ENCODE results near the gene LANCL3. TPM values are rescaled to one million over a fixed set of nuclear protein-coding genes. Genes with fewer than 3 reads are reported as not detected.

The LANCL3 gene
- total RNA-seq, 1 donor from 2014 or later: 0.36 TPM

- H3K9me3 Mint-ChIP-seq (ENCODE audit: unreplicated experiment): no peaks in the 10 kb centered on the region
- Histone ChIP-seq H4K20me1 (ENCODE audit: insufficient read depth, low read length) (no peaks in the 10 kb centered on the region), H3K79me2 (ENCODE audit: insufficient read depth, low read length) (no peaks in the 10 kb centered on the region), H3K4me2 (ENCODE audit: low read length) (no peak overlapping the region), H3K4me1 (ENCODE audit: insufficient read depth, low read length) (no peaks in the 10 kb centered on the region), H3K4me3 (ENCODE audit: insufficient read depth, low read depth, low read length) (no peak overlapping the region), H3K9ac (ENCODE audit: low read length) (no peak overlapping the region), H3K9me3 (ENCODE audit: insufficient read depth, low read depth, low read length) (no peaks in the 10 kb centered on the region), H3K27ac (ENCODE audit: low read depth, low read length) (no peak overlapping the region), H3K36me3 (ENCODE audit: insufficient read depth, low read length) (no peaks in the 10 kb centered on the region), H3K27me3 (ENCODE audit: insufficient read depth, low read length) (no peaks in the 10 kb centered on the region), H2AFZ (ENCODE audit: low read depth, low read length) (no peak overlapping the region)
- H3K4me3 Mint-ChIP-seq (ENCODE audit: unreplicated experiment): no peak overlapping the region
- FAIRE-seq (peak; percentile 70), DNase-seq (ENCODE audit: low read depth) (no peak)
- H3K4me1 Mint-ChIP-seq (ENCODE audit: low read depth, unreplicated experiment): no peaks in the 10 kb centered on the region
- H3K27me3 Mint-ChIP-seq (ENCODE audit: low read depth, unreplicated experiment): peaks cover 9% of the 10 kb centered on the region
- H3K27ac Mint-ChIP-seq (ENCODE audit: unreplicated experiment): no peak overlapping the region
- no peak for TF ChIP-seq EZH2 (IDR thresholded peaks at IDR 0.05; ENCODE audit: insufficient read depth, low read length)
- no peak for TF ChIP-seq CTCF (IDR thresholded peaks at IDR 0.05; ENCODE audit: insufficient read depth, low read depth, low read length)
- H3K36me3 Mint-ChIP-seq (ENCODE audit: low read depth, unreplicated experiment): no peaks in the 10 kb centered on the region
Measured at GRCh38 chrX:37653397-37654085, 82.1 kb downstream of the LANCL3 start.

GRCh38 chrX:37658343-37659030 is 87.0 kb downstream of the LANCL3 start:
- no peak overlapping the region for H3K4me2 ChIP-seq (ENCODE audit: low read length)
- Mint-ChIP-seq H3K27ac (ENCODE audit: unreplicated experiment) (no peak overlapping the region), H3K36me3 (ENCODE audit: low read depth, unreplicated experiment) (no peaks in the 10 kb centered on the region), H3K9me3 (ENCODE audit: unreplicated experiment) (no peaks in the 10 kb centered on the region), H3K4me3 (ENCODE audit: unreplicated experiment) (no peak overlapping the region), H3K27me3 (ENCODE audit: low read depth, unreplicated experiment) (peaks cover 9% of the 10 kb centered on the region), H3K4me1 (ENCODE audit: low read depth, unreplicated experiment) (no peaks in the 10 kb centered on the region)
- no peaks in the 10 kb centered on the region for H3K4me1 ChIP-seq (ENCODE audit: insufficient read depth, low read length)
- no peaks in the 10 kb centered on the region for H3K36me3 ChIP-seq (ENCODE audit: insufficient read depth, low read length)
- H3K79me2 ChIP-seq (ENCODE audit: insufficient read depth, low read length): no peaks in the 10 kb centered on the region
- no peak overlapping the region for H3K4me3 ChIP-seq (ENCODE audit: insufficient read depth, low read depth, low read length)
- H4K20me1 ChIP-seq (ENCODE audit: insufficient read depth, low read length): no peaks in the 10 kb centered on the region
- TF ChIP-seq EZH2 (IDR thresholded peaks at IDR 0.05; ENCODE audit: insufficient read depth, low read length) (no peak), CTCF (IDR thresholded peaks at IDR 0.05; ENCODE audit: insufficient read depth, low read depth, low read length) (no peak)
- H3K9ac ChIP-seq (ENCODE audit: low read length): no peak overlapping the region
- H3K27ac ChIP-seq (ENCODE audit: low read depth, low read length): no peak overlapping the region
- H3K9me3 ChIP-seq (ENCODE audit: insufficient read depth, low read depth, low read length): no peaks in the 10 kb centered on the region
- DNase-seq (ENCODE audit: low read depth): no peak
- H3K27me3 ChIP-seq (ENCODE audit: insufficient read depth, low read length): no peaks in the 10 kb centered on the region
- peak; percentile 23 for FAIRE-seq
- no peak overlapping the region for H2AFZ ChIP-seq (ENCODE audit: low read depth, low read length)

- Histone ChIP-seq H3K9ac (ENCODE audit: low read length) (no peak overlapping the region), H3K27ac (ENCODE audit: low read depth, low read length) (no peak overlapping the region), H3K36me3 (ENCODE audit: insufficient read depth, low read length) (no peaks in the 10 kb centered on the region), H3K79me2 (ENCODE audit: insufficient read depth, low read length) (no peaks in the 10 kb centered on the region), H3K4me3 (ENCODE audit: insufficient read depth, low read depth, low read length) (no peak overlapping the region), H3K27me3 (ENCODE audit: insufficient read depth, low read length) (no peaks in the 10 kb centered on the region), H3K4me2 (ENCODE audit: low read length) (no peak overlapping the region), H3K4me1 (ENCODE audit: insufficient read depth, low read length) (no peaks in the 10 kb centered on the region), H4K20me1 (ENCODE audit: insufficient read depth, low read length) (no peaks in the 10 kb centered on the region), H3K9me3 (ENCODE audit: insufficient read depth, low read depth, low read length) (no peaks in the 10 kb centered on the region), H2AFZ (ENCODE audit: low read depth, low read length) (no peak overlapping the region)
- Mint-ChIP-seq H3K9me3 (ENCODE audit: unreplicated experiment) (no peaks in the 10 kb centered on the region), H3K27me3 (ENCODE audit: low read depth, unreplicated experiment) (peaks cover 9% of the 10 kb centered on the region), H3K27ac (ENCODE audit: unreplicated experiment) (no peak overlapping the region), H3K4me1 (ENCODE audit: low read depth, unreplicated experiment) (no peaks in the 10 kb centered on the region), H3K36me3 (ENCODE audit: low read depth, unreplicated experiment) (no peaks in the 10 kb centered on the region), H3K4me3 (ENCODE audit: unreplicated experiment) (no peak overlapping the region)
- TF ChIP-seq CTCF (IDR thresholded peaks at IDR 0.05; ENCODE audit: insufficient read depth, low read depth, low read length): no peak
- no peak for TF ChIP-seq EZH2 (IDR thresholded peaks at IDR 0.05; ENCODE audit: insufficient read depth, low read length)
- FAIRE-seq: no peak
- no peak for DNase-seq (ENCODE audit: low read depth)
Measured at GRCh38 chrX:37659047-37659446, 87.6 kb downstream of the LANCL3 start.
